GM23248 (cell line): ENCODE data around the gene SLC45A1.

Experiments used
- EZH2 ChIP-seq: fragments of 200-600 bp; sonication (generic); IDR thresholded peaks from 2 replicates; pipeline ENCODE4 v1.6.1; 2018; ENCODE audit warnings: antibody characterized with exemption, mild to moderate bottlenecking; ENCODE audit not compliant: insufficient read depth, poor library complexity, severe bottlenecking
- EZH2phosphoT487 ChIP-seq: fragments of 200-600 bp; sonication (generic); IDR thresholded peaks from 2 replicates; pipeline ENCODE4 v1.6.1; 2018; ENCODE audit warnings: antibody characterized with exemption, moderate library complexity, mild to moderate bottlenecking, low read depth; ENCODE audit not compliant: insufficient read depth

GRCh38 chr1:8285965-8286364 is 31.9 kb upstream of the SLC45A1 start:
- TF ChIP-seq EZH2 (no peak), EZH2phosphoT487 (no peak)
